Renal cortical epithelial cell (primary cell): Measurements from ENCODE around the gene ATP11A. TPM values are rescaled to one million over a fixed set of nuclear protein-coding genes. Genes with fewer than 3 reads are reported as not detected.
"Not testable (repeated sequence)": the region's sequence is repeated elsewhere in the genome, so short reads cannot be mapped to it uniquely, and the experiment has no call there.

ENCODE experiments used
- DNase-seq: peaks from one replicate; pipeline ENCODE4 v3.0.0-alpha.2; 2011; ENCODE audit warnings: low read depth
- total RNA-seq: library from RNA; depleted of rRNA; stranded (reverse); fragments of >200 nt; gene quantifications from 2 replicates; pipeline ENCODE4 v1.2.3, GENCODE V29; 2014

Gene ATP11A
- total RNA-seq, 1 donor from 2014 or later, result 171 TPM

GRCh38 chr13:112776354-112776753, 86.5 kb downstream of the ATP11A start:
- DNase-seq, result no peak

GRCh38 chr13:112776971-112777370, 87.1 kb downstream of the ATP11A start:
- DNase-seq, result no peak

GRCh38 chr13:112777637-112778406, 88.0 kb downstream of the ATP11A start:
- no peak for DNase-seq

GRCh38 chr13:112779856-112780604, 90.2 kb downstream of the ATP11A start:
- peak; percentile 50 for DNase-seq

GRCh38 chr13:112781287-112781686, 91.4 kb downstream of the ATP11A start:
- DNase-seq, result no peak

- DNase-seq, result no peak
Observed at GRCh38 chr13:112781881-112782361, 92.1 kb downstream of the ATP11A start.

- no peak for DNase-seq
Observed at GRCh38 chr13:112782429-112783010, 92.7 kb downstream of the ATP11A start.

GRCh38 chr13:112783135-112783977, 93.5 kb downstream of the ATP11A start:
- DNase-seq, result no peak

GRCh38 chr13:112783978-112784371, 94.1 kb downstream of the ATP11A start:
- DNase-seq, result no peak

GRCh38 chr13:112784811-112785482, 95.1 kb downstream of the ATP11A start:
- no peak for DNase-seq

- no peak for DNase-seq
Observed at GRCh38 chr13:112785483-112785856, 95.6 kb downstream of the ATP11A start.

- DNase-seq, result not testable (repeated sequence)
Observed at GRCh38 chr13:112786810-112787209, 97.0 kb downstream of the ATP11A start.

- peak; percentile 77 for DNase-seq
Observed at GRCh38 chr13:112790735-112791641, 101.2 kb downstream of the ATP11A start.

- DNase-seq, result peak; percentile 47
Observed at GRCh38 chr13:112791663-112792440, 102.0 kb downstream of the ATP11A start.

GRCh38 chr13:112792511-112792910, 102.7 kb downstream of the ATP11A start:
- no peak for DNase-seq

GRCh38 chr13:112793545-112794445, 104.0 kb downstream of the ATP11A start:
- DNase-seq, result no peak

GRCh38 chr13:112795277-112795676, 105.4 kb downstream of the ATP11A start:
- no peak for DNase-seq
